Caco-2 (cell line): ENCODE measurements around the gene C5orf22. TPM values are rescaled to one million over a fixed set of nuclear protein-coding genes. Genes with fewer than 3 reads are reported as not detected.

Source experiments
- BruUV-seq: library from RNA; stranded (reverse); fragments of 400-500 nt; replicated peaks from 2 replicates; lab custom pipeline; 2021; lab: Mats Ljungman, UMichigan
- CTCF ChIA-PET: fragments of 300-600 bp; sonication (Branson Sonifier 250); formaldehyde crosslinking; loops from one replicate; lab custom pipeline; 2022; ENCODE audit warnings: antibody characterized with exemption; lab: Charles Lee
- POLR2A ChIA-PET: fragments of 300-600 bp; sonication (Branson Sonifier 250); formaldehyde crosslinking; loops from one replicate; lab custom pipeline; 2022; ENCODE audit warnings: antibody characterized with exemption; lab: Charles Lee
- DNase-seq, 2 experiments: peaks; one replicate each; pipeline versions ENCODE4 v3.0.0 to v3.0.0-alpha.2; 2020 to 2022
- H3K27me3 ChIP-seq: replicated peaks from 2 replicates; pipeline ENCODE4 v1.6.0; 2011; ENCODE audit warnings: low read length; ENCODE audit not compliant: control insufficient read depth, insufficient read depth
- H3K36me3 ChIP-seq: 2 replicates; pipeline ENCODE4 v1.5.1; 2011; ENCODE audit warnings: low read length; ENCODE audit not compliant: control insufficient read depth, insufficient read depth
- H3K4me1 ChIP-seq: fragments of 250-450 bp; sonication (Bioruptor Pico); 2 replicates; pipeline ENCODE4 v1.5.1; 2020; ENCODE audit warnings: mild to moderate bottlenecking
- H3K4me3 ChIP-seq: 2 replicates; pipeline ENCODE4 v1.5.1; 2011; ENCODE audit warnings: low read depth, mild to moderate bottlenecking, control low read depth, low read length
- H3K9me3 ChIP-seq: fragments of 250-450 bp; sonication (Bioruptor Pico); 2 replicates; pipeline ENCODE4 v1.5.1; 2020; ENCODE audit warnings: mild to moderate bottlenecking, moderate library complexity
- H3K27ac Mint-ChIP-seq: one replicate; pipeline ENCODE4 v1.8.0; 2022; ENCODE audit warnings: mixed read lengths; ENCODE audit not compliant: unreplicated experiment
- H3K27me3 Mint-ChIP-seq: one replicate; pipeline ENCODE4 v1.8.0; 2022; ENCODE audit warnings: mixed read lengths; ENCODE audit not compliant: insufficient read depth, unreplicated experiment
- H3K36me3 Mint-ChIP-seq: one replicate; pipeline ENCODE4 v1.8.0; 2022; ENCODE audit warnings: mild to moderate bottlenecking, mixed read lengths; ENCODE audit not compliant: insufficient read depth, unreplicated experiment
- H3K4me1 Mint-ChIP-seq: one replicate; pipeline ENCODE4 v1.8.0; 2022; ENCODE audit warnings: low read depth, mixed read lengths; ENCODE audit not compliant: unreplicated experiment
- H3K4me3 Mint-ChIP-seq: one replicate; pipeline ENCODE4 v1.8.0; 2022; ENCODE audit warnings: mild to moderate bottlenecking, moderate library complexity, mixed read lengths; ENCODE audit not compliant: unreplicated experiment
- H3K9me3 Mint-ChIP-seq: one replicate; pipeline ENCODE4 v1.8.0; 2022; ENCODE audit warnings: mixed read lengths; ENCODE audit not compliant: unreplicated experiment
- intact Hi-C: fragments of 100-400 bp; cut with micrococcal nuclease; formaldehyde crosslinking; loops from one replicate; pipeline ENCODE4 v1.10.0; 2022; ENCODE audit not compliant: unreplicated experiment
- total RNA-seq: library from RNA; stranded (reverse); gene quantifications from 2 replicates; pipeline ENCODE4 v1.2.3, GENCODE V29; 2022
- TF ChIP-seq, protein P1 (sequence below), 2 experiments: fragments of 200-600 bp in 1 of 2; IDR thresholded peaks; 1 replicate in 1 of 2; 2 replicates in 1 of 2; pipeline versions ENCODE4 v1.5.1 to v1.8.0; 2011 to 2022; ENCODE audit warnings: antibody characterized with exemption in 1 of 2, control low read depth in 1 of 2, inconsistent platforms in 1 of 2, low read depth in 1 of 2, low read length in 1 of 2, mild to moderate bottlenecking in 1 of 2, moderate library complexity in 1 of 2; ENCODE audit not compliant: insufficient read depth in 1 of 2, severe bottlenecking in 1 of 2, unreplicated experiment in 1 of 2

The C5orf22 gene
- total RNA-seq, 1 experiment from 2014 or later: 27.9 TPM

DNA sequence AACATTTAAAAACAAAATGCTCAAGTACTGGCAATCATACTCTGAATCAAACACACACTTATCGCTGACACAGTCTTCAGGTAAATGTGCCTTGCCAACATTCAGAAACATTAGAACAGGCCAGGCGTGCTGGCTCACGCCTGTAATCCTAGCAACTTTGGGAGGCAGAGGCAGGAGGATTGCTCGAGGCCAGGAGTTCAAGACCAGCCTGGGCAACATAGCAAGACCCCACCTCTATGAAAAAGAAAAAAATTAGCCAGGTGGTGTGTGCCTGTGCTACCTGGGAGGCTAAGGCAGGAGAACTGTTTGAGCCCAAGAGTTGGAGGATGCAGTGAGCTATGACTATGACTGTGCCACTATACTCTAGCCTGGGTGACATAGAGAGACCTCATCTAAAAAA, 20.8 kb upstream of the C5orf22 start:
- BruUV-seq: no TSS peak
- Mint-ChIP-seq H3K27ac (no peak overlapping the region), H3K9me3 (no peaks in the 10 kb centered on the region), H3K4me3 (no peak overlapping the region), H3K4me1 (no peaks in the 10 kb centered on the region), H3K36me3 (peaks cover 69% of the 10 kb centered on the region), H3K27me3 (no peaks in the 10 kb centered on the region)
- Histone ChIP-seq H3K4me1 (no peaks in the 10 kb centered on the region), H3K9me3 (no peaks in the 10 kb centered on the region), H3K4me3 (no peak overlapping the region), H3K36me3 (no peaks in the 10 kb centered on the region; the same call in 1 of the 2 replicates), H3K27me3 (no peaks in the 10 kb centered on the region)
- DNase-seq: no peak
- ChIA-PET CTCF (no interaction called here), POLR2A (no interaction called here)
- intact Hi-C loops: no loop called here
- TF ChIP-seq, protein P1, sequence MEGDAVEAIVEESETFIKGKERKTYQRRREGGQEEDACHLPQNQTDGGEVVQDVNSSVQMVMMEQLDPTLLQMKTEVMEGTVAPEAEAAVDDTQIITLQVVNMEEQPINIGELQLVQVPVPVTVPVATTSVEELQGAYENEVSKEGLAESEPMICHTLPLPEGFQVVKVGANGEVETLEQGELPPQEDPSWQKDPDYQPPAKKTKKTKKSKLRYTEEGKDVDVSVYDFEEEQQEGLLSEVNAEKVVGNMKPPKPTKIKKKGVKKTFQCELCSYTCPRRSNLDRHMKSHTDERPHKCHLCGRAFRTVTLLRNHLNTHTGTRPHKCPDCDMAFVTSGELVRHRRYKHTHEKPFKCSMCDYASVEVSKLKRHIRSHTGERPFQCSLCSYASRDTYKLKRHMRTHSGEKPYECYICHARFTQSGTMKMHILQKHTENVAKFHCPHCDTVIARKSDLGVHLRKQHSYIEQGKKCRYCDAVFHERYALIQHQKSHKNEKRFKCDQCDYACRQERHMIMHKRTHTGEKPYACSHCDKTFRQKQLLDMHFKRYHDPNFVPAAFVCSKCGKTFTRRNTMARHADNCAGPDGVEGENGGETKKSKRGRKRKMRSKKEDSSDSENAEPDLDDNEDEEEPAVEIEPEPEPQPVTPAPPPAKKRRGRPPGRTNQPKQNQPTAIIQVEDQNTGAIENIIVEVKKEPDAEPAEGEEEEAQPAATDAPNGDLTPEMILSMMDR (IDR thresholded peaks at IDR 0.05; ENCODE audit: insufficient read depth in 1 of 2, low read depth in 1 of 2, low read length in 1 of 2, severe bottlenecking in 1 of 2, unreplicated experiment in 1 of 2): no peak

DNA sequence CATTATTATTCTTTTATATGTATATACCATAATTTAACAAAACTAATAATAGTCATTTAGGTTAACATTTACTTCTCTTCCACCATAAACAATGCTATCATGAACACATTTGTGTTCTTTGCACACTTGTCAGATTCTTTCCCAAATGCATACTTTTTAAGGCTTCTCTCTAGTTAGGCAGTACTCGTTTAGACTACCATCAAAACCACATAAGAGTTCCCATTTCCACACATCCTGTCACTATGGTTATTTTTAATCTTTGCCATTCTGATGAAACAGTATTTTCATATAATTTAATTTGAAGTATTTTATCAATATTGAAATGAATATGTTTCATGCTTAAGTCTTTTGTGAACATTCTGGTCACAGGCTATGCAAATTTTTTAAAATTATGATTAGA, 15.3 kb upstream of the C5orf22 start:
- Histone ChIP-seq H3K4me1 (no peaks in the 10 kb centered on the region), H3K36me3 (no peaks in the 10 kb centered on the region; the same call in 1 of the 2 replicates), H3K4me3 (no peak overlapping the region), H3K27me3 (no peaks in the 10 kb centered on the region), H3K9me3 (no peaks in the 10 kb centered on the region)
- TF ChIP-seq, protein P1 (IDR thresholded peaks at IDR 0.05; ENCODE audit: insufficient read depth in 1 of 2, low read depth in 1 of 2, low read length in 1 of 2, severe bottlenecking in 1 of 2, unreplicated experiment in 1 of 2): no peak
- CTCF ChIA-PET: no interaction called here
- Mint-ChIP-seq H3K4me1 (no peaks in the 10 kb centered on the region), H3K36me3 (peaks cover 49% of the 10 kb centered on the region), H3K9me3 (no peaks in the 10 kb centered on the region), H3K27ac (no peak overlapping the region), H3K27me3 (no peaks in the 10 kb centered on the region), H3K4me3 (no peak overlapping the region)
- POLR2A ChIA-PET: no interaction called here
- no TSS peak for BruUV-seq
- intact Hi-C loops: no loop called here
- DNase-seq: no peak

DNA sequence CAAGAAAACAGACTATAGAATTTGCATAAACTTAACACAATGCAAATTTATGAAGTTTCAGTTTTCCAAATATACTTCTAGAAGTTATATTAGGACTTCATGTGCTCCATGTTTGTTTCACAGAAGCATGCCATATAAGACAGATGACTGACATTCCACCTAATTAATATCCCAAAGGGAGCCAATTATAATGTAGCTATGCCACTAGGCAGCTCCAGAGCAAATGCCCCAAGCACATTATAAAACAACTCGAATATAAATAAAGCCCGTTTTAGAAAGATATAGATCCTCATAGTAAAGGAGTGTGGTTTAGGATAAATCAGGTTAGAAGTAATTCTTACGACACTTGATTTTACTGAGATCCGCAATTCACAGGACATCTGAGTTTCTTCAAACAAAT, 9.1 kb upstream of the C5orf22 start:
- Histone ChIP-seq H3K9me3 (no peaks in the 10 kb centered on the region), H3K27me3 (no peaks in the 10 kb centered on the region), H3K4me1 (no peaks in the 10 kb centered on the region), H3K4me3 (no peak overlapping the region), H3K36me3 (peaks cover 1% of the 10 kb centered on the region)
- Mint-ChIP-seq H3K27me3 (no peaks in the 10 kb centered on the region), H3K9me3 (no peaks in the 10 kb centered on the region), H3K4me3 (no peak overlapping the region), H3K36me3 (peaks cover 63% of the 10 kb centered on the region), H3K27ac (no peak overlapping the region), H3K4me1 (no peaks in the 10 kb centered on the region)
- CTCF ChIA-PET: no interaction called here
- POLR2A ChIA-PET: no interaction called here
- no peak for DNase-seq
- TF ChIP-seq, protein P1 (IDR thresholded peaks at IDR 0.05; ENCODE audit: insufficient read depth in 1 of 2, low read depth in 1 of 2, low read length in 1 of 2, severe bottlenecking in 1 of 2, unreplicated experiment in 1 of 2): no peak
- intact Hi-C loops: no loop called here
- no TSS peak for BruUV-seq
